HG02981 (cell line): ENCODE data around the gene SHFL.

Experiments
- ATAC-seq: cut with Tn5 transposase; IDR thresholded peaks from one replicate; pipeline ENCODE4 v1.9.1; 2021; ENCODE audit warnings: mild to moderate bottlenecking, moderate library complexity; ENCODE audit not compliant: unreplicated experiment

SHFL gene

GRCh38 chr19:10132905-10133304 is 46.8 kb downstream of the SHFL start:
- ATAC-seq, result no peak

- no peak for ATAC-seq
These were observed 47.5 kb downstream of the SHFL start for GRCh38 chr19:10133596-10133995.

GRCh38 chr19:10134040-10134439 is 47.9 kb downstream of the SHFL start:
- ATAC-seq, result no peak

GRCh38 chr19:10135551-10136334 is 49.6 kb downstream of the SHFL start:
- ATAC-seq, result no peak

- ATAC-seq, result no peak
These were observed 50.8 kb downstream of the SHFL start for GRCh38 chr19:10136936-10137335.

- no peak for ATAC-seq
These were observed 51.9 kb downstream of the SHFL start for GRCh38 chr19:10137751-10138682.

GRCh38 chr19:10138879-10139795 is 53.0 kb downstream of the SHFL start:
- no peak for ATAC-seq

GRCh38 chr19:10139952-10140351 is 53.8 kb downstream of the SHFL start:
- no peak for ATAC-seq

- no peak for ATAC-seq
These were observed 55.4 kb downstream of the SHFL start for GRCh38 chr19:10141479-10141878.

GRCh38 chr19:10141973-10142372 is 55.9 kb downstream of the SHFL start:
- no peak for ATAC-seq
